Midbrain (tissue), 1 donor: Measurements from ENCODE around the gene MEST.
"Not testable (repeated sequence)": the region's sequence is repeated elsewhere in the genome, so short reads cannot be mapped to it uniquely, and the experiment has no call there.

Experiments used
- DNase-seq: peaks from one replicate; lab custom pipeline; 2025; lab: John Stamatoyannopoulos, UW

MEST gene

DNA sequence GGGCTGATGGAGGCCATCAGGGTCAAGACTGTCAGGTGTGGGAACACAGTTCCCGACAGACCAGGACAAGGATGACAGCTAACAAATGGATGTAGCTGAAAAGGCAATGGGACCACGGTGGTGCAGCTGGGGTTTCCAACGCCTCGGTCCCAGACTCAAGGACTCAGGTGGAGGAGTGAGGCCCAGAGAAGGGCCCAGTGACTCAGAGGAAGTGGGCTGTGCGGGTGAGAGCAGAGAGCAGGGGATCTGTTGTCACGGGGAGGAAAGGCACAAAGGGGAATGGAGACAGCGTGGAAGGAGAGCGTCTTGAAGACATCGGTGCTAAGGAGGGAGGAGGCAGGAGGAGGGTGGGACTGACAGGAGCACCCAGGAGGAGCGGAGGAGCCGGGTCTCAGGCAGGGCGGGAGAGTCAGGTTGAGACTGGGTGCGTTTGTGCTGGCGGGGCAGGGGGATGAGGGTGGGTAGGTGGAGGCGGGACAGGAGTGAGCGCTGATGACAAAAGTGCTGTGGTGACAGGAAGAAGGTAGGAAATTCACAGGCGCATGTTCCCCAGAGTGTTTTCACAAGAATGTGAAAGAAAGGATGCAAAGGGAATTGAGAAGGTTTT lies 31.7 kb downstream of the MEST start:
- DNase-seq, result not testable (repeated sequence)

- no peak for DNase-seq
These were observed 32.7 kb downstream of the MEST start for GRCh38 chr7:130524628-130525027.

DNA sequence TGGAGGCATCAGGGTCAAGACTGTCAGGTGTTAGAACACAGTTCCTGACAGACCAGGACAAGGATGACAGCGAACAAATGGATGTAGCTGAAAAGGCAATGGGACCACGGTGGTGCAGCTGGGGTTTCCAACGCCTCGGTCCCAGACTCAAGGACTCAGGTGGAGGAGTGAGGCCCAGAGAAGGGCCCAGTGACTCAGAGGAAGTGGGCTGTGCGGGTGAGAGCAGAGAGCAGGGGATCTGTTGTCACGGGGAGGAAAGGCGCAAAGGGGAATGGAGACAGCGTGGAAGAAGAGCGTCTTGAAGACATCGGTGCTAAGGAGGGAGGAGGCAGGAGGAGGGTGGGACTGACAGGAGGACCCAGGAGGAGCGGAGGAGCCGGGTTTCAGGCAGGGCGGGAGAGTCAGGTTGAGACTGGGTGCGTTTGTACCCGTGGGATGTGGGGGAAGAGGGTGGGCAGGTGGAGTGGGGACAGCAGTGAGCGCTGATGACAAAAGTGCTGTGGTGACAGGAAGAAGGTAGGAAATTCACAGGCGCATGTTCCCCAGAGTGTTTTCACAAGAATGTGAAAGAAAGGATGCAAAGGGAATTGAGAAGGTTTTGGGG lies 36.0 kb downstream of the MEST start:
- DNase-seq, result not testable (repeated sequence)

DNA sequence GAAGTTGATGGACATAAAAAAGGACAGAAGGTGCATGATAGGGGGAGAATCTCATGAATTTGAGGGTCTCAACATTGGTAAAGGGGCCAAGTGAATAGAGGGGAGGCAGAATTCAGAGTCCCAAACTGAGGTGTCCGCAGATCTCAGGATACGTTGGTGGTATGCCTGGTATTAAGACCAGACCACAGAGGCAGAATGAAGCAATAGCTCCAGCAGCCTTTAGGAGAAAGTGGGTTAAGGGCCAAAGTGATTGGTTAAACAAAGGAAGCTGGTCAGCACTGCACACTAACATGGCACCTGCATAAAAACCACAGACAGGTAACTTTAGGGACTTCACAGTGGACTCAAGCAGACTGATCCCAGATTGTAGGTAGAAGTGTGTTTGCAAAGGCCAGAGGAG lies 37.5 kb downstream of the MEST start:
- DNase-seq, result no peak

GRCh38 chr7:130537894-130538293 lies 46.0 kb downstream of the MEST start:
- not testable (repeated sequence) for DNase-seq

DNA sequence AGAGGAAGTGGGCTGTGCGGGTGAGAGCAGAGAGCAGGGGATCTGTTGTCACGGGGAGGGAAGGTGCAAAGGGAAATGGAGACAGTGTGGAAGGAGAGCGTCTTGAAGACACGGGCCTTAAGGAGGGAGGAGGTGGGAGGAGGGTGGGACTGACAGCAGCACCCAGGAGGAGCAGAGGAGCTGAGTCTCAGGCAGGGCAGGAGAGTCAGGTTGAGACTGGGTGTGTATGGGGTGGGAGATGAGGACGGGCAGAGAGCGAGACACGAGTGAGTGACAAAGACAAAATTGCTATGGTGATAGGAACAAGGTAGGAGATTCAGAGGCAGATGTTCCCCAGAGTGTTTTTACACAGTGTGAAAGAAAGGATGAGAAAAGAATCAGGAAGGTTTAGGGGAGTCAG lies 49.4 kb downstream of the MEST start:
- not testable (repeated sequence) for DNase-seq

DNA sequence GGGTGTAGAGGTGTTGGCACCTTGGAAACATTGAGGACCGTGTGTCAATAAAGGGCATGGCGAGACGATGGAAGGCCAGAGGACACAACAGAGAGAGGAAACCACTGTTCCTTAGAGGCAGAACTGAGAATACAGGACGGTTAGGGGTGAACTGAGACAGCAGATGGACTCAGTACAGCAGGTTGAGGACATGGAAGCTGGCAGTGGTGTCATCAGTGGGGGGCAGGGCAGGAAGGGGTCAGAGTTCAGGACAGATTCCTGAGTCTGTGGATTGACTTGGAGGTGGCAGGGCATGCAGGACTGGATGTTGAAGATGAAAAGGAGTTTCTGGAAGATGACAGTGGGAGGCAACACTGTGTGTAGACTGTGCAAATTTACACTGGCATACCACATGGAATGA lies 50.4 kb downstream of the MEST start:
- not testable (repeated sequence) for DNase-seq

DNA sequence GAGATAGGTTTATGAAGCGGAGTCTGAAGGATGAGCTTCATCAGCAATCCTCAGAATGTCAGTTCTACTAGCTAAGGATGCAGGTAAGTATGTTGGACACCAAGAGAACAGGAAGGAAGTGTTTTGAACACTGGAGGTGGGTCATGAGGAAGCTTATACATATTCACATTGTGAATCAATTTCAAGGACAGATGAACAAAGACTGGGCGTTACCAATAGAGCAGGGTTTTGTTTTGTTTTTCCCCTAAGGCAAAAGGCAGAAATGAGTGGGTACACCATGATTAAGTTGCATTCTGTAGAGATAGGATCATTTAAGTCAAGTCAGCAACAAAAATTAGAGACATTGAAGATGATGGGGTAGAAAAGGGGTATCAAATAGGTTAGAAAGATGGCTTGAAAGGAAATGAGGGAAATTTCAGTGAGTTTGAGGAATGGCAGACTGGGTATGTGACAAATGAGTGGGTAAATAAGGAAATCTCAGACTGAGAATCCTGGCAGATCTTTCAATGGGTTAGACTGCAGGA lies 51.7 kb downstream of the MEST start:
- no peak for DNase-seq

DNA sequence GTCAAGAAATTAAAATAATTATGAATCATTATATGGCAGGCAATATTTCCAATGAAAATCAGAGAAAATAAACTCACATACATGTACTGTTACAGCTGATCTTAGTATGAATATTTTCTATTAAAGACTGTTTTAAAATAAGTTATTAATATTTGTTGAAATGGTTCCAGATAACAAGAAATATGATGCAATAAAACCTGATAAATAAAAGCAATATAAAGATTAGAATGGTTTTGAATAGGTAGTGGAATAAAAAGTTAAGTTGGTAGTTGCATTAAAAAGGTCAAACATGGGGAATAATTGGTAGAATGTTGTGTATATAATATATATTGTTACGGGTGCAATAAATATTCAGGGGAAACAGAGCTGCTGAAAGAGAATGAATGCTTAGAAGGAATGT lies 52.5 kb downstream of the MEST start:
- DNase-seq, result no peak

GRCh38 chr7:130553398-130554029 lies 61.6 kb downstream of the MEST start:
- DNase-seq, result no peak

GRCh38 chr7:130554481-130554880 lies 62.6 kb downstream of the MEST start:
- no peak for DNase-seq
